Mesenchymal stem cell (in vitro differentiated cells and primary cell): ENCODE data around the gene PPP1R12B.
"Not testable (repeated sequence)": the region's sequence is repeated elsewhere in the genome, so short reads cannot be mapped to it uniquely, and the experiment has no call there.

ENCODE experiments used
- DNase-seq: peaks from one replicate; pipeline ENCODE4 v3.0.0-alpha.2; 2013
- H2AFZ ChIP-seq: one replicate; pipeline ENCODE4 v1.6.1; 2013; ENCODE audit warnings: low read depth, mild to moderate bottlenecking, control low read depth, inconsistent platforms, low read length, moderate library complexity
- H2AK5ac ChIP-seq: 2 replicates; pipeline ENCODE4 v1.6.1; 2013; ENCODE audit warnings: low read length, moderate library complexity, mild to moderate bottlenecking, inconsistent platforms; ENCODE audit not compliant: severe bottlenecking
- H2BK120ac ChIP-seq: one replicate; pipeline ENCODE4 v1.6.1; 2013; ENCODE audit warnings: low read depth, mild to moderate bottlenecking, inconsistent platforms, low read length, moderate library complexity
- H2BK12ac ChIP-seq, 2 experiments: one replicate each; pipeline ENCODE4 v1.6.1; 2013; ENCODE audit warnings: inconsistent platforms in 2 of 2, low read length in 2 of 2, mild to moderate bottlenecking in 2 of 2, moderate library complexity in 2 of 2, control low read depth in 1 of 2
- H2BK15ac ChIP-seq: one replicate; pipeline ENCODE4 v1.6.1; 2013; ENCODE audit warnings: mild to moderate bottlenecking, low read depth, inconsistent platforms; ENCODE audit not compliant: poor library complexity, severe bottlenecking
- H2BK5ac ChIP-seq: 2 replicates; pipeline ENCODE4 v1.6.1; 2013; ENCODE audit warnings: low read depth, mild to moderate bottlenecking, low read length, control low read depth, inconsistent platforms; ENCODE audit not compliant: poor library complexity, severe bottlenecking
- H3K14ac ChIP-seq, 2 experiments: one replicate each; pipeline ENCODE4 v1.6.1; 2013; ENCODE audit warnings: inconsistent platforms in 2 of 2, low read length in 2 of 2, control low read depth in 1 of 2, mild to moderate bottlenecking in 1 of 2, moderate library complexity in 1 of 2
- H3K18ac ChIP-seq, 2 experiments: one replicate each; pipeline ENCODE4 v1.6.1; 2013; ENCODE audit warnings: inconsistent platforms in 2 of 2, low read length in 2 of 2, control low read depth in 1 of 2, low read depth in 1 of 2, mild to moderate bottlenecking in 1 of 2
- H3K23ac ChIP-seq, 2 experiments: one replicate each; pipeline ENCODE4 v1.6.1; 2013; ENCODE audit warnings: inconsistent platforms in 2 of 2, low read length in 2 of 2, mild to moderate bottlenecking in 2 of 2, moderate library complexity in 2 of 2, control low read depth in 1 of 2
- H3K27ac ChIP-seq: 2 replicates; pipeline ENCODE4 v1.5.1; 2013; ENCODE audit warnings: mild to moderate bottlenecking, moderate library complexity, low read length, control low read depth, inconsistent platforms; ENCODE audit not compliant: poor library complexity, severe bottlenecking
- H3K27me3 ChIP-seq, 2 experiments: 2 replicates each; pipeline versions ENCODE4 v1.6.1 to v1.7.0; 2013; ENCODE audit warnings: low read length in 2 of 2, mild to moderate bottlenecking in 2 of 2, moderate library complexity in 2 of 2, control low read depth in 1 of 2, inconsistent platforms in 1 of 2; ENCODE audit not compliant: control insufficient read depth in 1 of 2, insufficient read depth in 1 of 2
- H3K36me3 ChIP-seq, 2 experiments: 2 replicates each; pipeline versions ENCODE4 v1.6.1 to v1.7.0; 2013; ENCODE audit warnings: low read length in 2 of 2, control low read depth in 1 of 2, inconsistent platforms in 1 of 2, low read depth in 1 of 2, mild to moderate bottlenecking in 1 of 2; ENCODE audit not compliant: insufficient read depth in 2 of 2, control insufficient read depth in 1 of 2
- H3K4ac ChIP-seq, 2 experiments: one replicate each; pipeline ENCODE4 v1.6.1; 2013; ENCODE audit warnings: inconsistent platforms in 2 of 2, low read length in 2 of 2, mild to moderate bottlenecking in 2 of 2, moderate library complexity in 2 of 2, control low read depth in 1 of 2, low read depth in 1 of 2
- H3K4me1 ChIP-seq: 2 replicates; pipeline ENCODE4 v1.6.1; 2013; ENCODE audit warnings: low read depth, low read length, control low read depth; ENCODE audit not compliant: control insufficient read depth, insufficient read depth
- H3K4me2 ChIP-seq: 2 replicates; pipeline ENCODE4 v1.6.1; 2013; ENCODE audit warnings: low read length, mild to moderate bottlenecking, inconsistent platforms; ENCODE audit not compliant: poor library complexity, severe bottlenecking
- H3K4me3 ChIP-seq, 2 experiments: 2 replicates each; pipeline versions ENCODE4 v1.5.1 to v1.7.0; 2013; ENCODE audit warnings: low read length in 2 of 2, mild to moderate bottlenecking in 2 of 2, control low read depth in 1 of 2, low read depth in 1 of 2; ENCODE audit not compliant: insufficient read depth in 1 of 2
- H3K79me1 ChIP-seq: replicated peaks from 2 replicates; pipeline ENCODE4 v1.6.1; 2013; ENCODE audit warnings: mild to moderate bottlenecking, control low read depth, low read length, inconsistent platforms; ENCODE audit not compliant: poor library complexity, severe bottlenecking
- H3K9ac ChIP-seq: 2 replicates; pipeline ENCODE4 v1.7.0; 2013; ENCODE audit warnings: mild to moderate bottlenecking, low read length, moderate library complexity
- H3K9me3 ChIP-seq: 2 replicates; pipeline ENCODE4 v1.7.0; 2013; ENCODE audit warnings: mild to moderate bottlenecking, low read length; ENCODE audit not compliant: control insufficient read depth
- H4K8ac ChIP-seq: one replicate; pipeline ENCODE4 v1.6.1; 2013; ENCODE audit warnings: inconsistent platforms, mild to moderate bottlenecking, low read length, moderate library complexity
- H4K91ac ChIP-seq: one replicate; pipeline ENCODE4 v1.6.1; 2013; ENCODE audit warnings: mild to moderate bottlenecking, low read length, inconsistent platforms
- WGBS: methylation state at CpG from one replicate; pipeline ENCODE4 v1.1.7; 2013; ENCODE audit warnings: mixed read lengths; 5-methylcytosine and 5-hydroxymethylcytosine counted together

PPP1R12B gene

GRCh38 chr1:202508863-202509262, 160.4 kb downstream of the PPP1R12B start:
- H3K27me3 ChIP-seq, H3K23ac ChIP-seq, H2BK5ac ChIP-seq, H3K27ac ChIP-seq, H4K91ac ChIP-seq, H2BK12ac ChIP-seq, H2BK120ac ChIP-seq, H3K79me1 ChIP-seq, H3K36me3 ChIP-seq, H3K9ac ChIP-seq, H3K4me2 ChIP-seq, H3K4me3 ChIP-seq, H3K9me3 ChIP-seq, H2BK15ac ChIP-seq, H3K14ac ChIP-seq, H3K4me1 ChIP-seq, H2AFZ ChIP-seq, H3K18ac ChIP-seq, DNase-seq, H2AK5ac ChIP-seq, H4K8ac ChIP-seq, H3K4ac ChIP-seq: not testable (repeated sequence)
- WGBS, result 100% methylated on average over 2 of the region's 6 CpGs

GRCh38 chr1:202513875-202514274, 165.4 kb downstream of the PPP1R12B start:
- not testable (repeated sequence) for H2AK5ac ChIP-seq, H3K9ac ChIP-seq, H3K14ac ChIP-seq, H2BK120ac ChIP-seq, DNase-seq, H3K79me1 ChIP-seq, H2AFZ ChIP-seq, H2BK12ac ChIP-seq, H3K18ac ChIP-seq, H3K27me3 ChIP-seq, H3K9me3 ChIP-seq, H4K91ac ChIP-seq, H4K8ac ChIP-seq, H2BK15ac ChIP-seq, H3K23ac ChIP-seq, H3K27ac ChIP-seq, H2BK5ac ChIP-seq, H3K4ac ChIP-seq, H3K4me3 ChIP-seq, H3K4me1 ChIP-seq, H3K36me3 ChIP-seq, H3K4me2 ChIP-seq

DNA sequence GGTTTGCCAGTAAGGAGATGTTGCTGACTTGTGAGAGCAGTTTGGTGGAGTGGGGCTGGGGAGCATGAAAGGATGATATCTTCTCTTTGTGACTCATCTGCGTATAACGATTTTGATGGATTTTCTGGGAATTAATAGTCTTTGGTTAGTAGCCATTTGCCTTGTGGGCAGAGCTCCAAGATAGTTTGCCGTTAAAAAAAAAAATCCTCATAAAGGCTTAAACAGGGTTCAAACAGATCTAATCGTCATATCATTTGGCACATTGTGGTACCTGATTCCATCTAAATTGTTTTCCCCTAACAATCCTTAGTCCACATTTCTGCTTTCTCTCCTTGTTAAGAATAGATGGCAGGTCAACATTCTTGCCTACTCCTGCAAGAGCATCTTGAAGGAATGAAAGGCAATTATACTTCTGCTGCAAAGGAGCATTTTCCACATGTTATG, 168.0 kb downstream of the PPP1R12B start:
- WGBS, result 91% methylated on average over 2 of the region's 4 CpGs
- no peak overlapping the region for H3K18ac ChIP-seq
- DNase-seq, result no peak
- H2BK15ac ChIP-seq, result no peak overlapping the region
- no peak overlapping the region for H3K4me2 ChIP-seq
- no peak overlapping the region for H3K27ac ChIP-seq
- H3K9me3 ChIP-seq, result no peaks in the 10 kb centered on the region
- no peak overlapping the region for H3K23ac ChIP-seq
- peaks cover 1% of the 10 kb centered on the region for H3K79me1 ChIP-seq
- no peaks in the 10 kb centered on the region for H3K4me1 ChIP-seq
- H3K36me3 ChIP-seq, result no peaks in the 10 kb centered on the region
- H2BK120ac ChIP-seq, result no peak overlapping the region
- no peak overlapping the region for H2BK5ac ChIP-seq
- no peak overlapping the region for H4K8ac ChIP-seq
- H2AK5ac ChIP-seq, result no peak overlapping the region
- no peak overlapping the region for H3K14ac ChIP-seq
- no peak overlapping the region for H2BK12ac ChIP-seq
- H3K4ac ChIP-seq, result no peak overlapping the region
- no peaks in the 10 kb centered on the region for H3K27me3 ChIP-seq
- H3K9ac ChIP-seq, result no peak overlapping the region
- no peak overlapping the region for H2AFZ ChIP-seq
- no peak overlapping the region for H4K91ac ChIP-seq
- H3K4me3 ChIP-seq, result no peak overlapping the region

DNA sequence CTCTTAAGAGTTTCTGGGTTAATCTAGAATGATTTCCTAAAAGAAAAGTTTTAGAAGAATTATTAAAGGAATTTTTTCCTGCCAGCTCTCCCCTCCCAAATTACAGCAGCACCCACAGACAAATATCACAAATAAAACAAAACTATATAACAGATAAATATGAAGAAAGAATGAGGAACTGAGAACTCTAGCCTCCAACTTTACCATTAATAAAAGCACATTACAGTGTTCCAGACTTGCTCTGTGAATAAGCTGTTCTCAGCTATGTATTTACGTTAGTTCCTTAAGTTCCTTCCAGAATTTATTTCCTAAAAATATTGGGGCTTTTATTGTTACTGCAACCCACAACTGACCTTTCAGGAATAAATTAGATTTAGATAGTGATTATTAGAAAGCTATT, 168.6 kb downstream of the PPP1R12B start:
- not testable (repeated sequence) for H3K23ac ChIP-seq, H3K36me3 ChIP-seq, H4K8ac ChIP-seq, H2BK12ac ChIP-seq, H3K4ac ChIP-seq, H3K4me3 ChIP-seq, H3K27me3 ChIP-seq, H3K4me2 ChIP-seq, H3K4me1 ChIP-seq, H2BK5ac ChIP-seq, H3K14ac ChIP-seq, DNase-seq, H3K9me3 ChIP-seq, H2AFZ ChIP-seq, H3K27ac ChIP-seq, H3K9ac ChIP-seq, H2BK120ac ChIP-seq, H4K91ac ChIP-seq, H3K18ac ChIP-seq, H2AK5ac ChIP-seq, H2BK15ac ChIP-seq, H3K79me1 ChIP-seq
- WGBS, result no CpG with 5 or more reads among the region's 1 CpG
